ENCODE measurements around the gene NOL11. TPM values are rescaled to one million over a fixed set of nuclear protein-coding genes. Genes with fewer than 3 reads are reported as not detected.

NOL11 gene
- total and polyA plus RNA-seq, 2 experiments from 2014 or later: 116 to 130 TPM

DNA sequence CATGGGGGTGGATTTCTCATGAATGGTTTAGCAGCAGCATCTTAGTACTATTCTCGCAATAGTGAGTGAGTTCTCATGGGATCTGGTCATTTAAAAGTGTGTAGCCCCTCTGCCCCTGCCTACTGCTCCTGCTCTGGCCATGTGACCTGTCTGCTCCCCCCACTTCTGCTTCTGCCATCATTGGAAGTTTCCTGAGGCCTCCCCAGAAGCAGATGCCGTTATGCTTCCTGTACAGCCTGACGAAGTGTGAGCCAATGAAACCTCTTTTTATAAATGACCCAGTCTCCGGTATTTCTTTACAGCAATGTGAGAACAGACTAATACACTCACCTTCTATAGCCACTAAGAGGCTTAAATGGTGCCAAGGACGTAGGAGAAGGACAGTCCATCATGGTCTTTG is 51.5 kb downstream of the NOL11 start:
- Histone ChIP-seq H3K4me1 (ENCODE audit: insufficient read depth) (no peaks in the 10 kb centered on the region), H3K27ac (ENCODE audit: low read depth) (no peak overlapping the region), H3K27me3 (ENCODE audit: insufficient read depth) (no peaks in the 10 kb centered on the region), H3K9me2 (ENCODE audit: insufficient read depth) (no peaks in the 10 kb centered on the region), H3F3A (replicated peaks; ENCODE audit: low read depth) (no peaks in the 10 kb centered on the region), H3K36me3 (ENCODE audit: insufficient read depth) (no peaks in the 10 kb centered on the region), H2AFZ (no peak overlapping the region; the same call in 1 of the 2 replicates), H3K4me2 (no peak overlapping the region), H3K79me2 (replicated peaks; ENCODE audit: insufficient read depth) (no peaks in the 10 kb centered on the region), H4K20me1 (replicated peaks; ENCODE audit: insufficient read depth) (no peaks in the 10 kb centered on the region), H3K4me3 (no peak overlapping the region)
- Mint-ChIP-seq H3K36me3 (ENCODE audit: low read depth) (no peaks in the 10 kb centered on the region), H3K27me3 (ENCODE audit: insufficient read depth, low read depth, poor library complexity) (peaks cover 7% of the 10 kb centered on the region), H3K4me1 (0 out of 3 replicates have a peak, but pooled peaks cover 3% of the 10 kb centered on the region), H3K4me3 (no peak overlapping the region), H3K27ac (no peak overlapping the region), H3K9me3 (no peaks in the 10 kb centered on the region)
- ATAC-seq (no peak), DNase-seq (ENCODE audit: low spot score) (no peak)
- TF ChIP-seq, protein P1, sequence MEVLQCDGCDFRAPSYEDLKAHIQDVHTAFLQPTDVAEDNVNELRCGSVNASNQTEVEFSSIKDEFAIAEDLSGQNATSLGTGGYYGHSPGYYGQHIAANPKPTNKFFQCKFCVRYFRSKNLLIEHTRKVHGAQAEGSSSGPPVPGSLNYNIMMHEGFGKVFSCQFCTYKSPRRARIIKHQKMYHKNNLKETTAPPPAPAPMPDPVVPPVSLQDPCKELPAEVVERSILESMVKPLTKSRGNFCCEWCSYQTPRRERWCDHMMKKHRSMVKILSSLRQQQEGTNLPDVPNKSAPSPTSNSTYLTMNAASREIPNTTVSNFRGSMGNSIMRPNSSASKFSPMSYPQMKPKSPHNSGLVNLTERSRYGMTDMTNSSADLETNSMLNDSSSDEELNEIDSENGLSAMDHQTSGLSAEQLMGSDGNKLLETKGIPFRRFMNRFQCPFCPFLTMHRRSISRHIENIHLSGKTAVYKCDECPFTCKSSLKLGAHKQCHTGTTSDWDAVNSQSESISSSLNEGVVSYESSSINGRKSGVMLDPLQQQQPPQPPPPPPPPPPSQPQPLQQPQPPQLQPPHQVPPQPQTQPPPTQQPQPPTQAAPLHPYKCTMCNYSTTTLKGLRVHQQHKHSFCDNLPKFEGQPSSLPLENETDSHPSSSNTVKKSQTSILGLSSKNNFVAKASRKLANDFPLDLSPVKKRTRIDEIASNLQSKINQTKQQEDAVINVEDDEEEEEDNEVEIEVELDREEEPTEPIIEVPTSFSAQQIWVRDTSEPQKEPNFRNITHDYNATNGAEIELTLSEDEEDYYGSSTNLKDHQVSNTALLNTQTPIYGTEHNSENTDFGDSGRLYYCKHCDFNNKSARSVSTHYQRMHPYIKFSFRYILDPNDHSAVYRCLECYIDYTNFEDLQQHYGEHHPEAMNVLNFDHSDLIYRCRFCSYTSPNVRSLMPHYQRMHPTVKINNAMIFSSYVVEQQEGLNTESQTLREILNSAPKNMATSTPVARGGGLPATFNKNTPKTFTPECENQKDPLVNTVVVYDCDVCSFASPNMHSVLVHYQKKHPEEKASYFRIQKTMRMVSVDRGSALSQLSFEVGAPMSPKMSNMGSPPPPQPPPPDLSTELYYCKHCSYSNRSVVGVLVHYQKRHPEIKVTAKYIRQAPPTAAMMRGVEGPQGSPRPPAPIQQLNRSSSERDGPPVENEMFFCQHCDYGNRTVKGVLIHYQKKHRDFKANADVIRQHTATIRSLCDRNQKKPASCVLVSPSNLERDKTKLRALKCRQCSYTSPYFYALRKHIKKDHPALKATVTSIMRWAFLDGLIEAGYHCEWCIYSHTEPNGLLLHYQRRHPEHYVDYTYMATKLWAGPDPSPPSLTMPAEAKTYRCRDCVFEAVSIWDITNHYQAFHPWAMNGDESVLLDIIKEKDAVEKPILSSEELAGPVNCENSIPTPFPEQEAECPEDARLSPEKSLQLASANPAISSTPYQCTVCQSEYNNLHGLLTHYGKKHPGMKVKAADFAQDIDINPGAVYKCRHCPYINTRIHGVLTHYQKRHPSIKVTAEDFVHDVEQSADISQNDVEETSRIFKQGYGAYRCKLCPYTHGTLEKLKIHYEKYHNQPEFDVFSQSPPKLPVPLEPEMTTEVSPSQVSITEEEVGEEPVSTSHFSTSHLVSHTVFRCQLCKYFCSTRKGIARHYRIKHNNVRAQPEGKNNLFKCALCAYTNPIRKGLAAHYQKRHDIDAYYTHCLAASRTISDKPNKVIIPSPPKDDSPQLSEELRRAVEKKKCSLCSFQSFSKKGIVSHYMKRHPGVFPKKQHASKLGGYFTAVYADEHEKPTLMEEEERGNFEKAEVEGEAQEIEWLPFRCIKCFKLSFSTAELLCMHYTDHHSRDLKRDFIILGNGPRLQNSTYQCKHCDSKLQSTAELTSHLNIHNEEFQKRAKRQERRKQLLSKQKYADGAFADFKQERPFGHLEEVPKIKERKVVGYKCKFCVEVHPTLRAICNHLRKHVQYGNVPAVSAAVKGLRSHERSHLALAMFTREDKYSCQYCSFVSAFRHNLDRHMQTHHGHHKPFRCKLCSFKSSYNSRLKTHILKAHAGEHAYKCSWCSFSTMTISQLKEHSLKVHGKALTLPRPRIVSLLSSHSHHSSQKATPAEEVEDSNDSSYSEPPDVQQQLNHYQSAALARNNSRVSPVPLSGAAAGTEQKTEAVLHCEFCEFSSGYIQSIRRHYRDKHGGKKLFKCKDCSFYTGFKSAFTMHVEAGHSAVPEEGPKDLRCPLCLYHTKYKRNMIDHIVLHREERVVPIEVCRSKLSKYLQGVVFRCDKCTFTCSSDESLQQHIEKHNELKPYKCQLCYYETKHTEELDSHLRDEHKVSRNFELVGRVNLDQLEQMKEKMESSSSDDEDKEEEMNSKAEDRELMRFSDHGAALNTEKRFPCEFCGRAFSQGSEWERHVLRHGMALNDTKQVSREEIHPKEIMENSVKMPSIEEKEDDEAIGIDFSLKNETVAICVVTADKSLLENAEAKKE (CRISPR knock-in tag; IDR thresholded peaks at IDR 0.05): no peak
- TF ChIP-seq CREB1 (CRISPR knock-in tag; IDR thresholded peaks at IDR 0.05; ENCODE audit: low read depth) (no peak), JUNB (IDR thresholded peaks at IDR 0.05; ENCODE audit: unreplicated experiment) (no peak), ZNF331 (CRISPR knock-in tag; IDR thresholded peaks at IDR 0.05; ENCODE audit: low read depth) (no peak), POLR2AphosphoS5 (IDR thresholded peaks at IDR 0.05; ENCODE audit: low read depth) (no peak), STAT1 (IDR thresholded peaks at IDR 0.05; ENCODE audit: unreplicated experiment) (no peak), ZNF114 (CRISPR knock-in tag; IDR thresholded peaks at IDR 0.05) (no peak), EZH2phosphoT487 (IDR thresholded peaks at IDR 0.05; ENCODE audit: unreplicated experiment) (no peak), NANOG (IDR thresholded peaks at IDR 0.05; ENCODE audit: borderline replicate concordance) (no peak), EZH2 (IDR thresholded peaks at IDR 0.05; ENCODE audit: low read depth, unreplicated experiment) (no peak)
- TF ChIP-seq, protein P2, sequence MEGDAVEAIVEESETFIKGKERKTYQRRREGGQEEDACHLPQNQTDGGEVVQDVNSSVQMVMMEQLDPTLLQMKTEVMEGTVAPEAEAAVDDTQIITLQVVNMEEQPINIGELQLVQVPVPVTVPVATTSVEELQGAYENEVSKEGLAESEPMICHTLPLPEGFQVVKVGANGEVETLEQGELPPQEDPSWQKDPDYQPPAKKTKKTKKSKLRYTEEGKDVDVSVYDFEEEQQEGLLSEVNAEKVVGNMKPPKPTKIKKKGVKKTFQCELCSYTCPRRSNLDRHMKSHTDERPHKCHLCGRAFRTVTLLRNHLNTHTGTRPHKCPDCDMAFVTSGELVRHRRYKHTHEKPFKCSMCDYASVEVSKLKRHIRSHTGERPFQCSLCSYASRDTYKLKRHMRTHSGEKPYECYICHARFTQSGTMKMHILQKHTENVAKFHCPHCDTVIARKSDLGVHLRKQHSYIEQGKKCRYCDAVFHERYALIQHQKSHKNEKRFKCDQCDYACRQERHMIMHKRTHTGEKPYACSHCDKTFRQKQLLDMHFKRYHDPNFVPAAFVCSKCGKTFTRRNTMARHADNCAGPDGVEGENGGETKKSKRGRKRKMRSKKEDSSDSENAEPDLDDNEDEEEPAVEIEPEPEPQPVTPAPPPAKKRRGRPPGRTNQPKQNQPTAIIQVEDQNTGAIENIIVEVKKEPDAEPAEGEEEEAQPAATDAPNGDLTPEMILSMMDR (conservative IDR thresholded peaks at IDR 0.05; ENCODE audit: low read depth in 2 of 2): no peak
- TF ChIP-seq, protein P3, sequence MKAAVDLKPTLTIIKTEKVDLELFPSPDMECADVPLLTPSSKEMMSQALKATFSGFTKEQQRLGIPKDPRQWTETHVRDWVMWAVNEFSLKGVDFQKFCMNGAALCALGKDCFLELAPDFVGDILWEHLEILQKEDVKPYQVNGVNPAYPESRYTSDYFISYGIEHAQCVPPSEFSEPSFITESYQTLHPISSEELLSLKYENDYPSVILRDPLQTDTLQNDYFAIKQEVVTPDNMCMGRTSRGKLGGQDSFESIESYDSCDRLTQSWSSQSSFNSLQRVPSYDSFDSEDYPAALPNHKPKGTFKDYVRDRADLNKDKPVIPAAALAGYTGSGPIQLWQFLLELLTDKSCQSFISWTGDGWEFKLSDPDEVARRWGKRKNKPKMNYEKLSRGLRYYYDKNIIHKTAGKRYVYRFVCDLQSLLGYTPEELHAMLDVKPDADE (IDR thresholded peaks at IDR 0.05): no peak
- TF ChIP-seq, protein P4, sequence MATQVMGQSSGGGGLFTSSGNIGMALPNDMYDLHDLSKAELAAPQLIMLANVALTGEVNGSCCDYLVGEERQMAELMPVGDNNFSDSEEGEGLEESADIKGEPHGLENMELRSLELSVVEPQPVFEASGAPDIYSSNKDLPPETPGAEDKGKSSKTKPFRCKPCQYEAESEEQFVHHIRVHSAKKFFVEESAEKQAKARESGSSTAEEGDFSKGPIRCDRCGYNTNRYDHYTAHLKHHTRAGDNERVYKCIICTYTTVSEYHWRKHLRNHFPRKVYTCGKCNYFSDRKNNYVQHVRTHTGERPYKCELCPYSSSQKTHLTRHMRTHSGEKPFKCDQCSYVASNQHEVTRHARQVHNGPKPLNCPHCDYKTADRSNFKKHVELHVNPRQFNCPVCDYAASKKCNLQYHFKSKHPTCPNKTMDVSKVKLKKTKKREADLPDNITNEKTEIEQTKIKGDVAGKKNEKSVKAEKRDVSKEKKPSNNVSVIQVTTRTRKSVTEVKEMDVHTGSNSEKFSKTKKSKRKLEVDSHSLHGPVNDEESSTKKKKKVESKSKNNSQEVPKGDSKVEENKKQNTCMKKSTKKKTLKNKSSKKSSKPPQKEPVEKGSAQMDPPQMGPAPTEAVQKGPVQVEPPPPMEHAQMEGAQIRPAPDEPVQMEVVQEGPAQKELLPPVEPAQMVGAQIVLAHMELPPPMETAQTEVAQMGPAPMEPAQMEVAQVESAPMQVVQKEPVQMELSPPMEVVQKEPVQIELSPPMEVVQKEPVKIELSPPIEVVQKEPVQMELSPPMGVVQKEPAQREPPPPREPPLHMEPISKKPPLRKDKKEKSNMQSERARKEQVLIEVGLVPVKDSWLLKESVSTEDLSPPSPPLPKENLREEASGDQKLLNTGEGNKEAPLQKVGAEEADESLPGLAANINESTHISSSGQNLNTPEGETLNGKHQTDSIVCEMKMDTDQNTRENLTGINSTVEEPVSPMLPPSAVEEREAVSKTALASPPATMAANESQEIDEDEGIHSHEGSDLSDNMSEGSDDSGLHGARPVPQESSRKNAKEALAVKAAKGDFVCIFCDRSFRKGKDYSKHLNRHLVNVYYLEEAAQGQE (IDR thresholded peaks at IDR 0.05; ENCODE audit: unreplicated experiment): no peak

Measured in GM23338 (cell line).